NCI-H1417 (cell line): ENCODE data around the gene PDIA5.

ENCODE experiments used
- DNase-seq, 3 experiments: peaks; one replicate each; lab custom pipeline; 2025; lab: John Stamatoyannopoulos, UW

PDIA5 gene

GRCh38 chr3:123042413-123042812, 24.4 kb upstream of the PDIA5 start:
- no peak for DNase-seq

GRCh38 chr3:123044981-123045763, 21.7 kb upstream of the PDIA5 start:
- DNase-seq: no peak

GRCh38 chr3:123046262-123047061, 20.4 kb upstream of the PDIA5 start:
- DNase-seq: no peak

- no peak for DNase-seq
These were observed 19.8 kb upstream of the PDIA5 start for GRCh38 chr3:123047062-123047319.

GRCh38 chr3:123048480-123049237, 18.2 kb upstream of the PDIA5 start:
- no peak for DNase-seq

GRCh38 chr3:123050666-123051065, 16.2 kb upstream of the PDIA5 start:
- DNase-seq: no peak

- DNase-seq: no peak
These were observed 13.7 kb upstream of the PDIA5 start for GRCh38 chr3:123053107-123053506.

- peak in 1 of 3 experiments; percentile 56 for DNase-seq
These were observed 12.6 kb upstream of the PDIA5 start for GRCh38 chr3:123054109-123054778.

GRCh38 chr3:123054931-123055330, 11.9 kb upstream of the PDIA5 start:
- DNase-seq: no peak

GRCh38 chr3:123055352-123055751, 11.5 kb upstream of the PDIA5 start:
- no peak for DNase-seq

- no peak for DNase-seq
These were observed 8.3 kb upstream of the PDIA5 start for GRCh38 chr3:123058505-123058904.

GRCh38 chr3:123060054-123060453, 6.8 kb upstream of the PDIA5 start:
- DNase-seq: no peak

GRCh38 chr3:123061856-123062255, 5.0 kb upstream of the PDIA5 start:
- DNase-seq: no peak

GRCh38 chr3:123063034-123063433, 3.8 kb upstream of the PDIA5 start:
- no peak for DNase-seq

GRCh38 chr3:123064506-123064905, 2.3 kb upstream of the PDIA5 start:
- DNase-seq: no peak

GRCh38 chr3:123064914-123065313, 1.9 kb upstream of the PDIA5 start:
- no peak for DNase-seq

GRCh38 chr3:123066599-123066895, 278 bp upstream of the PDIA5 start:
- DNase-seq: no peak

- DNase-seq: peak in 2 of 3 experiments; percentile 54 to 67
These were observed 1.1 kb downstream of the PDIA5 start for GRCh38 chr3:123067689-123068600.

- DNase-seq: no peak
These were observed 2.0 kb downstream of the PDIA5 start for GRCh38 chr3:123068601-123069381.

- no peak for DNase-seq
These were observed 3.7 kb downstream of the PDIA5 start for GRCh38 chr3:123070510-123070909.

- no peak for DNase-seq
These were observed 4.3 kb downstream of the PDIA5 start for GRCh38 chr3:123071146-123071545.
